Naive thymus-derived CD4-positive, alpha-beta T cell (primary cell): ENCODE results near the gene RAPGEF3. TPM values are rescaled to one million over a fixed set of nuclear protein-coding genes. Genes with fewer than 3 reads are reported as not detected.

Experiments
- ATAC-seq: fragments of 150-1000 bp; cut with Tn5 transposase; 2 replicates; pipeline ENCODE4 v1.10.0; 2021; ENCODE audit warnings: mild to moderate bottlenecking, moderate library complexity
- CTCF ChIA-PET: fragments of 350-600 bp; sonication (Branson Sonifier 250); formaldehyde crosslinking; loops from one replicate; lab custom pipeline; 2021; ENCODE audit warnings: antibody characterized with exemption; lab: Charles Lee
- POLR2A ChIA-PET: fragments of 350-600 bp; sonication (Branson Sonifier 250); formaldehyde crosslinking; loops from one replicate; lab custom pipeline; 2021; ENCODE audit warnings: antibody characterized with exemption, inconsistent platforms; lab: Charles Lee
- DNase-seq, 9 donors: peaks; one replicate each; pipeline versions ENCODE4 v3.0.0 to v3.0.0-alpha.2; 2020 to 2022; ENCODE audit warnings: mixed read lengths in 1 of 9
- H3K27ac ChIP-seq: one replicate; pipeline ENCODE4 v1.7.0; 2013; ENCODE audit warnings: mild to moderate bottlenecking, low read depth, low read length, moderate library complexity
- H3K27me3 ChIP-seq, 2 donors: one replicate each; pipeline ENCODE4 v1.7.0; 2013; ENCODE audit warnings: low read length in 2 of 2, mild to moderate bottlenecking in 2 of 2, moderate library complexity in 2 of 2; ENCODE audit not compliant: control insufficient read depth in 2 of 2, insufficient read depth in 2 of 2
- H3K36me3 ChIP-seq, 3 experiments: 1 replicate in 2 of 3; 2 replicates in 1 of 3; pipeline ENCODE4 v1.7.0; 2013; ENCODE audit warnings: low read length in 3 of 3, mild to moderate bottlenecking in 3 of 3, moderate library complexity in 1 of 3; ENCODE audit not compliant: insufficient read depth in 3 of 3, control insufficient read depth in 2 of 3
- H3K4me1 ChIP-seq, 2 donors: one replicate each; pipeline ENCODE4 v1.7.0; 2013; ENCODE audit warnings: low read length in 2 of 2, mild to moderate bottlenecking in 2 of 2, moderate library complexity in 1 of 2; ENCODE audit not compliant: control insufficient read depth in 2 of 2, insufficient read depth in 2 of 2
- H3K4me3 ChIP-seq: 2 replicates; pipeline ENCODE4 v1.7.0; 2013; ENCODE audit warnings: mild to moderate bottlenecking, low read length
- H3K9me3 ChIP-seq, 3 experiments: 1 replicate in 2 of 3; 2 replicates in 1 of 3; pipeline ENCODE4 v1.7.0; 2013; ENCODE audit warnings: low read length in 3 of 3; ENCODE audit not compliant: control insufficient read depth in 2 of 3
- H3K27ac Mint-ChIP-seq, 9 donors: one replicate each; pipeline ENCODE4 v1.8.0; 2020 to 2022; ENCODE audit warnings: mixed read lengths in 9 of 9, mild to moderate bottlenecking in 8 of 9, moderate library complexity in 5 of 9, inconsistent platforms in 2 of 9
- H3K27me3 Mint-ChIP-seq, 5 donors: one replicate each; pipeline ENCODE4 v1.8.0; 2021 to 2022; ENCODE audit warnings: mixed read lengths in 5 of 5, mild to moderate bottlenecking in 1 of 5
- H3K36me3 Mint-ChIP-seq, 5 donors: one replicate each; pipeline ENCODE4 v1.8.0; 2020 to 2022; ENCODE audit warnings: mixed read lengths in 5 of 5, mild to moderate bottlenecking in 3 of 5, inconsistent platforms in 1 of 5
- H3K4me1 Mint-ChIP-seq, 7 donors: one replicate each; pipeline ENCODE4 v1.8.0; 2020 to 2022; ENCODE audit warnings: mixed read lengths in 7 of 7, mild to moderate bottlenecking in 3 of 7, inconsistent platforms in 1 of 7
- H3K4me3 Mint-ChIP-seq, 10 donors: one replicate each; pipeline ENCODE4 v1.8.0; 2020 to 2022; ENCODE audit warnings: mild to moderate bottlenecking in 10 of 10, mixed read lengths in 10 of 10, moderate library complexity in 6 of 10, inconsistent platforms in 2 of 10
- H3K9me3 Mint-ChIP-seq, 11 donors: one replicate each; pipeline ENCODE4 v1.8.0; 2020 to 2022; ENCODE audit warnings: mixed read lengths in 11 of 11, mild to moderate bottlenecking in 4 of 11, inconsistent platforms in 1 of 11, moderate library complexity in 1 of 11
- intact Hi-C, 2 donors: fragments of 100-400 bp; cut with micrococcal nuclease; formaldehyde crosslinking; loops; one replicate each; pipeline ENCODE4 v1.15.1; 2023
- polyA plus RNA-seq, 2 donors: library from polyadenylated mRNA; unstranded; fragments of 300-500 nt; fragmentation: Illumina TruSeq; gene quantifications; one replicate each; pipeline ENCODE4 v1.2.3, GENCODE V29; 2021
- total RNA-seq, 6 experiments: library from RNA in 5 of 6; stranded (reverse) in 5 of 6; gene quantifications; 1 replicate in 5 of 6; 2 replicates in 1 of 6; pipeline ENCODE4 v1.2.3 and lab custom pipeline; 2021 to 2026

The RAPGEF3 gene
- total and polyA plus RNA-seq, 7 experiments from 2014 or later: 0.08 to 1.9 (median 0.82) TPM; not detected in 2

DNA sequence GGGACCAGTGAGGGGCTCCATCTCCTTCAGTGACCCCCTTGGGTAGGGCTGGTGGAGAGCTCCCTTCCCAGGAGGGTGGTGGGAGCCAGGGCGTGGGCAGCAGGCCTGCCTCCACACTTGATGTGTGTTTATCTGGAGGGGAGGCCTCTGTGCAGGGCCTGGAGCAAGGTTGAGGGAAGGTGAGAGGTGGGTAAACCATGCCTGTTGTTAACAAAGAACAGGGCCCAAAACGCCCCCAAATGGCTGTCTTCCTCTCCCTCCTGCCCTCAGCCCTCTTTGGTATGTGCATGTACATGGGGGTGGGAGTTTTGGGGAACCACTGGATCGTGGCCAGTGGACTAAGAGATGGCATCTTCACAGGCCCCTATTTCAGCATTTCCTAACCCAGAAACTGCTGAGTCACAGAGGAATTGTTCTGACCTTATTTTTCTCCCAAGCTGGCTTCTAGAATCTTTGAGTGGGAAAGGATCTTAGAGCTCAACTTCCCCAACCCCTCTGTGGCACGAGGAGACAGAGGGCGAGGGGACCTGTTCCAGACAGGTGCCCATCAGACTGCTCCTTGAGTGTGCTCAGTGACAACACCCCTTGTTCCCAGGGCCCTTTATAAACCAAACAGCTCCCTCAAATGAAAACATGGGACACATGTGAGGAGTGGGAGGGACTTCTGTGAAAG is 17.9 kb upstream of the RAPGEF3 start:
- H3K4me3 ChIP-seq: no peak overlapping the region
- no peaks in the 10 kb centered on the region for H3K9me3 ChIP-seq
- H3K27ac ChIP-seq: no peak overlapping the region
- H3K9me3 Mint-ChIP-seq: peaks cover 0 to 2% (median 0%) of the 10 kb centered on the region in 11 donors
- POLR2A ChIA-PET: interaction anchor here (0.9 to 4.4 kb wide), 9 partner anchors 18 to 107 kb away, joined by 3 to 19 read pairs (median 4); no protein-coding TSS in a partner anchor
- ATAC-seq (no peak), DNase-seq (no peak)
- peaks cover 20 to 57% (median 35%) of the 10 kb centered on the region in 7 donors for H3K4me1 Mint-ChIP-seq
- no peaks in the 10 kb centered on the region for H3K27me3 ChIP-seq
- H3K4me3 Mint-ChIP-seq: peak overlapping the region in 1 of 10 donors; percentile 31
- H3K36me3 Mint-ChIP-seq: peaks cover 0 to 4% (median 0%) of the 10 kb centered on the region in 5 donors
- intact Hi-C loops: no loop called here
- H3K36me3 ChIP-seq: no peaks in the 10 kb centered on the region
- H3K27me3 Mint-ChIP-seq: peaks cover 0 to 7% (median 0%) of the 10 kb centered on the region in 5 donors
- CTCF ChIA-PET: interaction anchor here (0.8 to 18.2 kb wide), 9 partner anchors 10 to 62 kb away, joined by 3 to 346 read pairs (median 7); no protein-coding TSS in a partner anchor
- H3K4me1 ChIP-seq: peaks cover 7 to 8% of the 10 kb centered on the region in 2 donors
- H3K27ac Mint-ChIP-seq: peak overlapping the region in 2 of 9 donors; percentile 23 to 38

DNA sequence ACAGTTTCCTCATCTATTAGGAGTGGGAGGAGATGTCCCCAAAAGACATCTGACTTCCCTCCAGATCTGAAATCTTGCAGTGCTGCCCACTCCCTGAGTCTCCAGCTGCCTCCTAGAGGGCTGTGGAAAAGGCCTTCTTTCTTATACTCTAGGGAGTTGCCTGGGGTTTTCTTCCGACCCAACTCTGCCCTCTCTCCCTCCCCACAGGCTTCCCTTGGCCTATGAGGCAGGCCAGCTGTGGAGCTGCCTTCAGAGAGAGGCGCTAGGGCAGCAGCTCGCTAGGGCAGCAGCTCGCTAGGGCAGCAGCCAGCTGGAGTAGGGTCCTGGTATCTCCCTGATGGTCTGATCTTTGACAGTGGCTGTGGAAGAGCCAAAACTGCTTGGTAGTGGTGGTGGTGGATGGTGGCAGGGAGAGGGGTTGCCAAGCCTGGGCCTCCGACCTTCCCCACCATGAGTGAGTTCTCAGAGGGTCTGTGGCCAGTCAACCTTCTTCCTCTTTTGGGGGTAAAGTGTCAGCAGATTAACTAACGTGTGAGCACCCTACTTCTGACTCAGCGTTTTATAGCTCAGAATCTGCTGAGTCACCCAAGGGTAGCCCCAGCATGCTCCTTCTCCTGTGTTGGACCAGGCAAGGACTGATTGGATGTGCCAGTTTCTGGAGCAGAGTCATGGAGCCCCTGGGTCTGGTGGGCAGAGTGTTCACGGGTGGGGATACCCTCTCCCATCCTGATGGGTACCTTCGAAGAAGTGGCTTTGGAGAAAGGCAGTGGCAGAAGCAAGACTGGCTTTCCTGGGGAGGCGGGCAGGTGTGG is 16.6 kb upstream of the RAPGEF3 start:
- ChIA-PET CTCF (interaction anchor here (0.6 to 18.2 kb wide), 8 partner anchors 18 to 74 kb away, joined by 3 to 346 read pairs (median 5); no protein-coding TSS in a partner anchor), POLR2A (interaction anchor here (0.8 to 3.0 kb wide), 3 partner anchors 54 to 60 kb away, joined by 3 to 15 read pairs (median 7); no protein-coding TSS in a partner anchor)
- Mint-ChIP-seq H3K4me1 (peaks cover 15 to 55% (median 35%) of the 10 kb centered on the region in 7 donors), H3K4me3 (peak overlapping the region in 8 of 10 donors; percentile 18 to 94 (median 48)), H3K27me3 (peaks cover 0 to 8% (median 0%) of the 10 kb centered on the region in 5 donors), H3K27ac (peak overlapping the region in 6 of 9 donors; percentile 2 to 72 (median 44)), H3K36me3 (peaks cover 0 to 1% (median 0%) of the 10 kb centered on the region in 5 donors), H3K9me3 (peaks cover 0 to 2% (median 0%) of the 10 kb centered on the region in 11 donors)
- Histone ChIP-seq H3K36me3 (no peaks in the 10 kb centered on the region), H3K9me3 (no peaks in the 10 kb centered on the region), H3K4me3 (no peak overlapping the region), H3K4me1 (peaks cover 7 to 8% of the 10 kb centered on the region in 2 donors), H3K27ac (no peak overlapping the region), H3K27me3 (no peaks in the 10 kb centered on the region)
- ATAC-seq: no peak
- intact Hi-C loops: no loop called here
- DNase-seq: no peak

DNA sequence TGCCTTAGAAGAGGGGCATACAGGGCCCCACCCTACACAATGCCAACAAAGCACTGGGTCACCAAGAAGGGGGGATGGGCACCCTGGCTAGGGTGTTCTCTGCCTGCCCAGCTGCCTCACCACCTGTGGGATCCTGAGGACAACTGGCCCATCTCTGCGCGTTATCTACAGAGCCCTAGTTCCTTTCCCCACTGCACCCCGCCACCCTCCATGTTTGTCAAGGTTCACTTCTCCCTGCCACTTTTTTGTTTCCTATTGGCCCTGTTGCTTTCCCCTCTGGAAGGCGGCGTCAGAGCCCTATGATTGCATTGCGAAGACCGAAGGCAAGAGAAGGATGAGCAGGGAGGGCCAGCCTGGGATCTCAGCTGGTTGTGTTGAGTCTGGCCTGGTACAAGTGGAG is 16.0 kb upstream of the RAPGEF3 start:
- no peak for DNase-seq
- Mint-ChIP-seq H3K9me3 (peaks cover 0 to 2% (median 0%) of the 10 kb centered on the region in 11 donors), H3K4me1 (peaks cover 15 to 55% (median 35%) of the 10 kb centered on the region in 7 donors), H3K27ac (peak overlapping the region in 4 of 9 donors; percentile 13 to 72 (median 44)), H3K36me3 (peaks cover 0 to 1% (median 0%) of the 10 kb centered on the region in 5 donors), H3K4me3 (peak overlapping the region in 9 of 10 donors; percentile 24 to 94 (median 84)), H3K27me3 (peaks cover 0 to 8% (median 0%) of the 10 kb centered on the region in 5 donors)
- H3K4me1 ChIP-seq: peaks cover 7 to 8% of the 10 kb centered on the region in 2 donors
- H3K9me3 ChIP-seq: no peaks in the 10 kb centered on the region
- POLR2A ChIA-PET: interaction anchor here (1.1 to 2.1 kb wide), 3 partner anchors 34 to 61 kb away, joined by 4 to 7 read pairs (median 5); no protein-coding TSS in a partner anchor
- ATAC-seq: no peak
- H3K27me3 ChIP-seq: no peaks in the 10 kb centered on the region
- no peak overlapping the region for H3K27ac ChIP-seq
- CTCF ChIA-PET: interaction anchor here (0.6 to 18.2 kb wide), 7 partner anchors 17 to 74 kb away, joined by 3 to 346 read pairs (median 5); no protein-coding TSS in a partner anchor
- intact Hi-C loops: loop anchor here in 1 of 2 donors (5.0 kb wide), 1 partner anchor 742 kb away; no protein-coding TSS in a partner anchor
- H3K4me3 ChIP-seq: no peak overlapping the region
- no peaks in the 10 kb centered on the region for H3K36me3 ChIP-seq

- ChIA-PET CTCF (interaction anchor here (0.7 to 18.2 kb wide), 7 partner anchors 16 to 980 kb away, joined by 3 to 346 read pairs (median 3); no protein-coding TSS in a partner anchor), POLR2A (interaction anchor here (1.0 to 2.1 kb wide), 5 partner anchors 20 to 67 kb away, joined by 3 to 7 read pairs (median 4); no protein-coding TSS in a partner anchor)
- peak overlapping the region; percentile 56 to 91 (median 77) for H3K27ac Mint-ChIP-seq
- intact Hi-C loops: loop anchor here (1.0 to 5.0 kb wide), 5 partner anchors 15 to 742 kb away; partner anchors contain the start of genes RAPGEF3 (in 1 of the 2) and RPAP3 (in 1 of the 2)
- ATAC-seq (no peak), DNase-seq (no peak)
- Histone ChIP-seq H3K27ac (peak overlapping the region; percentile 74), H3K4me3 (peak overlapping the region; percentile 59), H3K9me3 (no peaks in the 10 kb centered on the region), H3K4me1 (peaks cover 7 to 8% of the 10 kb centered on the region in 2 donors), H3K36me3 (no peaks in the 10 kb centered on the region), H3K27me3 (no peaks in the 10 kb centered on the region)
- H3K36me3 Mint-ChIP-seq: no peaks in the 10 kb centered on the region
- H3K4me1 Mint-ChIP-seq: peaks cover 9 to 50% (median 28%) of the 10 kb centered on the region in 7 donors
- H3K27me3 Mint-ChIP-seq: peaks cover 0 to 8% (median 0%) of the 10 kb centered on the region in 5 donors
- peaks cover 0 to 2% (median 0%) of the 10 kb centered on the region in 11 donors for H3K9me3 Mint-ChIP-seq
- H3K4me3 Mint-ChIP-seq: peak overlapping the region in 9 of 10 donors; percentile 83 to 94 (median 91)
These were observed 15.3 kb upstream of the RAPGEF3 start for GRCh38 chr12:47773858-47774580.

- Mint-ChIP-seq H3K9me3 (peaks cover 0 to 2% (median 0%) of the 10 kb centered on the region in 11 donors), H3K27me3 (peaks cover 0 to 8% (median 0%) of the 10 kb centered on the region in 5 donors), H3K4me3 (peak within 1 kb of the TSS in 9 of 10 donors; percentile 83 to 94 (median 91)), H3K27ac (peak within 1 kb of the TSS; percentile 75 to 94 (median 80)), H3K4me1 (peaks cover 7 to 47% (median 25%) of the 10 kb centered on the region in 7 donors), H3K36me3 (no peaks in the 10 kb centered on the region)
- H3K4me1 ChIP-seq: peaks cover 7 to 8% of the 10 kb centered on the region in 2 donors
- peak within 1 kb of the TSS; percentile 74 for H3K27ac ChIP-seq
- peak; percentile 63 to 84 (median 80) for DNase-seq
- intact Hi-C loops: loop anchor here (1.0 to 5.0 kb wide), 5 partner anchors 14 to 741 kb away; partner anchors contain the start of genes RAPGEF3 (in 1 of the 2) and RPAP3 (in 1 of the 2)
- POLR2A ChIA-PET: interaction anchor here (0.8 to 1.5 kb wide), 9 partner anchors 16 to 384 kb away, joined by 3 to 5 read pairs (median 3); partner anchors contain the start of gene ASB8
- H3K36me3 ChIP-seq: no peaks in the 10 kb centered on the region
- H3K4me3 ChIP-seq: peak within 1 kb of the TSS; percentile 59
- no peaks in the 10 kb centered on the region for H3K9me3 ChIP-seq
- ATAC-seq: peak; percentile 96
- no peaks in the 10 kb centered on the region for H3K27me3 ChIP-seq
- CTCF ChIA-PET: interaction anchor here (0.6 to 18.2 kb wide), 8 partner anchors 13 to 981 kb away, joined by 3 to 346 read pairs (median 4); no protein-coding TSS in a partner anchor
These were observed 14.6 kb upstream of the RAPGEF3 start, which contains the start of gene SLC48A1 for GRCh38 chr12:47773062-47773857. SLC48A1 (plus strand) TSS chr12:47773238; CDS start chr12:47773305, 67 bp downstream.
